Keratinocyte (primary cell): Measurements from ENCODE around the gene TGFBI.

Experiments used
- EZH2 ChIP-seq: IDR thresholded peaks from one replicate; pipeline ENCODE4 v1.6.1; 2012; ENCODE audit warnings: inconsistent platforms, mild to moderate bottlenecking, low read length, moderate library complexity
- TF ChIP-seq, protein P1 (sequence below), 3 experiments: IDR thresholded peaks in 1 of 3; conservative IDR thresholded peaks in 1 of 3; optimal IDR thresholded peaks in 1 of 3; 2 replicates in 2 of 3; 3 replicates in 1 of 3; pipeline versions ENCODE3 to v1.5.1; 2011; ENCODE audit warnings: low read length in 3 of 3, mild to moderate bottlenecking in 3 of 3, moderate library complexity in 2 of 3, control low read depth in 1 of 3, inconsistent platforms in 1 of 3; ENCODE audit not compliant: insufficient read depth in 2 of 3; ENCODE audit errors: extremely low read depth in 1 of 3

DNA sequence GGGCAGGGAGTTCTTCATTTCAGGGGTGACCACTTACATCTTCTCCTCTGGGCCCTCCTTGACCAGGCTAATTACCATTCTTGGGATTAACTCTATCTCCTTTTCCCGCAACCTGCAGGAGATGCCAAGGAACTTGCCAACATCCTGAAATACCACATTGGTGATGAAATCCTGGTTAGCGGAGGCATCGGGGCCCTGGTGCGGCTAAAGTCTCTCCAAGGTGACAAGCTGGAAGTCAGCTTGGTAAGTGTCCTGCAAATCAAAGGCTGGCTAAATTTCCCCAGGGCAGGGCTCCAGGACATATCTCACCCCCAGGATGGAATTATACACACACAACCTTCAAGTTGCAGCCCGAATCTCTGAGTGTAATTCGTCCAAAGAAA lies 30.2 kb downstream of the TGFBI start:
- TF ChIP-seq, protein P1, sequence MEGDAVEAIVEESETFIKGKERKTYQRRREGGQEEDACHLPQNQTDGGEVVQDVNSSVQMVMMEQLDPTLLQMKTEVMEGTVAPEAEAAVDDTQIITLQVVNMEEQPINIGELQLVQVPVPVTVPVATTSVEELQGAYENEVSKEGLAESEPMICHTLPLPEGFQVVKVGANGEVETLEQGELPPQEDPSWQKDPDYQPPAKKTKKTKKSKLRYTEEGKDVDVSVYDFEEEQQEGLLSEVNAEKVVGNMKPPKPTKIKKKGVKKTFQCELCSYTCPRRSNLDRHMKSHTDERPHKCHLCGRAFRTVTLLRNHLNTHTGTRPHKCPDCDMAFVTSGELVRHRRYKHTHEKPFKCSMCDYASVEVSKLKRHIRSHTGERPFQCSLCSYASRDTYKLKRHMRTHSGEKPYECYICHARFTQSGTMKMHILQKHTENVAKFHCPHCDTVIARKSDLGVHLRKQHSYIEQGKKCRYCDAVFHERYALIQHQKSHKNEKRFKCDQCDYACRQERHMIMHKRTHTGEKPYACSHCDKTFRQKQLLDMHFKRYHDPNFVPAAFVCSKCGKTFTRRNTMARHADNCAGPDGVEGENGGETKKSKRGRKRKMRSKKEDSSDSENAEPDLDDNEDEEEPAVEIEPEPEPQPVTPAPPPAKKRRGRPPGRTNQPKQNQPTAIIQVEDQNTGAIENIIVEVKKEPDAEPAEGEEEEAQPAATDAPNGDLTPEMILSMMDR (optimal IDR thresholded peaks at IDR 0.05 in 1 of 3, IDR thresholded peaks at IDR 0.05 in 1 of 3, conservative IDR thresholded peaks at IDR 0.05 in 1 of 3; ENCODE audit: extremely low read depth in 1 of 3, insufficient read depth in 2 of 3, low read length in 3 of 3): no peak
- no peak for TF ChIP-seq EZH2
